K562 (cell line): ENCODE measurements around the gene NIPSNAP2. TPM values are rescaled to one million over a fixed set of nuclear protein-coding genes. Genes with fewer than 3 reads are reported as not detected.
A peak's percentile ranks its signal among the peaks of the same experiment; 100 is the strongest.

Experiments used
- ATAC-seq: fragments of 200-7000 bp; cut with Tn5 transposase; 3 replicates; pipeline ENCODE4 v1.9.1; 2020; ENCODE audit warnings: moderate library complexity
- BruUV-seq: library from RNA; stranded (reverse); fragments of 400-500 nt; replicated peaks from 2 replicates; lab custom pipeline; 2021; lab: Mats Ljungman, UMichigan
- CTCF ChIA-PET: fragments of 300-600 bp; formaldehyde crosslinking; extraction: SDS; loops from one replicate; lab custom pipeline; 2021; ENCODE audit warnings: low intra/inter-chr PET ratio; lab: Yijun Ruan, JAX
- POLR2A ChIA-PET: fragments of 300-600, 350-650 bp; sonication (Branson Sonifier 250); formaldehyde crosslinking; extraction: SDS; loops from one replicate; lab custom pipeline; 2021; ENCODE audit warnings: antibody characterized with exemption, inconsistent platforms; lab: Yijun Ruan, JAX
- DNase-seq, 4 experiments: peaks; one replicate each; pipeline versions ENCODE4 v3.0.0 to v3.0.0-alpha.2; 2011 to 2018; ENCODE audit warnings: low spot score in 3 of 4, mixed read lengths in 3 of 4; ENCODE audit errors: extremely low read depth in 1 of 4
- FAIRE-seq: peaks from 2 replicates; lab custom pipeline; 2011; peaks lifted over from hg19 to GRCh38; lab: Jason Lieb, UNC
- H2AFZ ChIP-seq: 2 replicates; pipeline ENCODE4 v1.6.0; 2011; ENCODE audit warnings: low read depth, low read length, control low read depth, inconsistent platforms
- H3K27ac ChIP-seq: fragments of 200-600 bp; 3 replicates; pipeline ENCODE4 v1.8.0; 2011; ENCODE audit warnings: low read depth, mild to moderate bottlenecking, control low read depth, inconsistent platforms, low read length, moderate library complexity, mixed read lengths; ENCODE audit errors: extremely low read depth
- H3K27me3 ChIP-seq, 2 experiments: fragments of 300-600 bp in 1 of 2; 2 replicates in 1 of 2; 3 replicates in 1 of 2; pipeline versions ENCODE4 v1.6.0 to v1.8.0; 2011; ENCODE audit warnings: inconsistent platforms in 2 of 2, low read length in 2 of 2, mild to moderate bottlenecking in 1 of 2, mixed read lengths in 1 of 2, moderate library complexity in 1 of 2; ENCODE audit not compliant: control insufficient read depth in 2 of 2, insufficient read depth in 2 of 2
- H3K36me3 ChIP-seq: fragments of 300-600 bp; 3 replicates; pipeline ENCODE4 v1.8.0; 2011; ENCODE audit warnings: mild to moderate bottlenecking, low read length, inconsistent platforms; ENCODE audit not compliant: control insufficient read depth, insufficient read depth
- H3K4me1 ChIP-seq, 2 experiments: fragments of 200-600 bp in 1 of 2; replicated peaks in 1 of 2; 2 replicates in 1 of 2; 3 replicates in 1 of 2; pipeline versions ENCODE4 v1.5.1 to v1.8.0; 2011; ENCODE audit warnings: inconsistent platforms in 2 of 2, low read length in 2 of 2, mild to moderate bottlenecking in 1 of 2, mixed read lengths in 1 of 2, moderate library complexity in 1 of 2; ENCODE audit not compliant: control insufficient read depth in 2 of 2, insufficient read depth in 2 of 2
- H3K4me2 ChIP-seq: 2 replicates; pipeline ENCODE4 v1.6.1; 2011; ENCODE audit warnings: low read length, control low read depth, inconsistent platforms, mixed read lengths; ENCODE audit not compliant: insufficient read depth
- H3K4me3 ChIP-seq: fragments of 200-600 bp; sonication (generic), shearing (Covaris generic); 2 replicates; pipeline ENCODE4 v1.5.1; 2016; ENCODE audit warnings: control low read depth, inconsistent platforms
- H3K79me2 ChIP-seq: fragments of 200-600 bp; 3 replicates; pipeline ENCODE4 v1.8.0; 2011; ENCODE audit warnings: low read length, inconsistent platforms; ENCODE audit not compliant: control insufficient read depth, insufficient read depth
- H3K9ac ChIP-seq, 2 experiments: 2 replicates each; pipeline versions ENCODE4 v1.6.0 to v1.6.1; 2011; ENCODE audit warnings: low read depth in 2 of 2, low read length in 2 of 2, control low read depth in 1 of 2, inconsistent platforms in 1 of 2, mild to moderate bottlenecking in 1 of 2, mixed read lengths in 1 of 2; ENCODE audit not compliant: insufficient read depth in 1 of 2
- H3K9me1 ChIP-seq: one replicate; pipeline ENCODE4 v1.6.0; 2011; ENCODE audit warnings: inconsistent platforms, mild to moderate bottlenecking, low read length, moderate library complexity; ENCODE audit not compliant: control insufficient read depth, insufficient read depth
- H3K9me3 ChIP-seq: replicated peaks from 2 replicates; pipeline ENCODE4 v1.5.1; 2011; ENCODE audit warnings: low read depth, low read length, inconsistent platforms; ENCODE audit not compliant: control insufficient read depth, insufficient read depth
- H4K20me1 ChIP-seq: replicated peaks from 2 replicates; pipeline ENCODE4 v1.6.1; 2011; ENCODE audit warnings: low read length, inconsistent platforms, mixed read lengths; ENCODE audit not compliant: control insufficient read depth, insufficient read depth
- CBFA2T3 ChIP-seq: fragments of 450-650 bp; IDR thresholded peaks from 2 replicates; pipeline ENCODE4 v1.6.1; 2017
- EP300 ChIP-seq: IDR thresholded peaks from 2 replicates; pipeline ENCODE4 v1.6.1; 2012; ENCODE audit warnings: low read length, improper control_type of control experiment
- HLTF ChIP-seq: fragments of 450-650 bp; IDR thresholded peaks from 2 replicates; pipeline ENCODE4 v1.6.1; 2016
- MCM5 ChIP-seq: fragments of 450-650 bp; IDR thresholded peaks from 2 replicates; pipeline ENCODE4 v1.6.1; 2016; ENCODE audit warnings: low read depth
- NCOA1 ChIP-seq: fragments of 450-650 bp; IDR thresholded peaks from 2 replicates; pipeline ENCODE4 v1.6.1; 2016; ENCODE audit warnings: low read depth
- NKRF ChIP-seq: fragments of 450-650 bp; IDR thresholded peaks from 2 replicates; pipeline ENCODE4 v1.6.1; 2016; ENCODE audit warnings: borderline replicate concordance
- RBBP5 ChIP-seq: fragments of 200-600 bp; sonication (generic); IDR thresholded peaks from 2 replicates; pipeline ENCODE4 v1.6.1; 2012; ENCODE audit warnings: borderline replicate concordance, mild to moderate bottlenecking, low read length, control low read depth, inconsistent platforms; ENCODE audit not compliant: insufficient read depth, poor library complexity, severe bottlenecking
- RBM14 ChIP-seq: fragments of 200-400 bp; formaldehyde crosslinking; IDR thresholded peaks from 2 replicates; pipeline ENCODE4 v1.6.1; 2018; ENCODE audit warnings: low read depth, mild to moderate bottlenecking, low read length, moderate library complexity, borderline replicate concordance; ENCODE audit not compliant: insufficient read depth
- TBP ChIP-seq: optimal IDR thresholded peaks from 2 replicates; pipeline ENCODE3; 2011; ENCODE audit warnings: low read depth, low read length, improper control_type of control experiment
- TCFL5 ChIP-seq: fragments of 250-450 bp; sonication (Bioruptor Pico); conservative IDR thresholded peaks from 2 replicates; pipeline ENCODE4 v1.6.1; 2021; ENCODE audit warnings: mild to moderate bottlenecking, moderate library complexity, matching md5 sums
- USF2 ChIP-seq: sonication (generic); formaldehyde crosslinking; IDR thresholded peaks from 2 replicates; pipeline ENCODE4 v1.5.0; 2020; ENCODE audit warnings: missing genetic modification reagents
- ZBTB33 ChIP-seq: sonication (generic); formaldehyde crosslinking; IDR thresholded peaks from 2 replicates; pipeline ENCODE4 v1.8.1; 2023; ENCODE audit warnings: mild to moderate bottlenecking, missing genetic modification reagents
- ZNF551 ChIP-seq: fragments of 250-450 bp; sonication (Bioruptor Pico); IDR thresholded peaks from 2 replicates; pipeline ENCODE4 v1.5.0; 2021; ENCODE audit warnings: mild to moderate bottlenecking, moderate library complexity
- WGBS: fragments of 100-300 bp; shearing (Covaris generic); methylation state at CpG from one replicate; pipeline ENCODE4 v1.1.6; 2016; ENCODE audit warnings: low coverage, mixed read lengths; ENCODE audit not compliant: insufficient coverage; ENCODE audit errors: missing lambda C conversion rate; 5-methylcytosine and 5-hydroxymethylcytosine counted together
- in situ Hi-C: fragments of 300-500 bp; cut with MboI; formaldehyde crosslinking; loops from 4 replicates; pipeline ENCODE4 v1.15.0; 2018; ENCODE audit warnings: inconsistent platforms, mixed read lengths
- intact Hi-C: fragments of 100-400 bp; cut with micrococcal nuclease; formaldehyde crosslinking; loops from 2 replicates; pipeline ENCODE4 v1.14.2; 2022
- polyA plus RNA-seq, 8 experiments: library from polyadenylated mRNA; depleted of rRNA in 4 of 8; stranded (reverse) in 5 of 8; unstranded in 3 of 8; fragments of >200 nt; fragmentation: Nextera tagmentation in 2 of 8; fragmentation: Illumina TruSeq in 1 of 8; extraction: Ambion mirVana in 2 of 8; extraction: Trizol in 1 of 8; gene quantifications; 2 replicates each; pipeline versions ENCODE4 v1.2.1 to v1.2.3, GENCODE V29; 2011 to 2014; ENCODE audit warnings: inconsistent platforms in 1 of 8, missing spikeins in 1 of 8
- total RNA-seq, 7 experiments: library from RNA; depleted of rRNA in 6 of 7; stranded (reverse); fragments of >200 nt in 6 of 7; fragmentation: Illumina TruSeq in 2 of 7; extraction: Trizol in 2 of 7; gene quantifications; 2 replicates each; pipeline versions ENCODE4 v1.2.1 to v1.2.3, GENCODE V29; 2011 to 2021; ENCODE audit warnings: low replicate concordance in 1 of 7
- TF ChIP-seq, protein P1 (sequence below): fragments of 250-450 bp; sonication (Bioruptor Pico); IDR thresholded peaks from 2 replicates; pipeline ENCODE4 v1.4.0; 2020

The NIPSNAP2 gene
- total and polyA plus RNA-seq, 9 of the 15 experiments (the other 6 are each of a cell fraction or from before 2014, with no cell fraction given), result 24.9 to 107 (median 53.0) TPM

DNA sequence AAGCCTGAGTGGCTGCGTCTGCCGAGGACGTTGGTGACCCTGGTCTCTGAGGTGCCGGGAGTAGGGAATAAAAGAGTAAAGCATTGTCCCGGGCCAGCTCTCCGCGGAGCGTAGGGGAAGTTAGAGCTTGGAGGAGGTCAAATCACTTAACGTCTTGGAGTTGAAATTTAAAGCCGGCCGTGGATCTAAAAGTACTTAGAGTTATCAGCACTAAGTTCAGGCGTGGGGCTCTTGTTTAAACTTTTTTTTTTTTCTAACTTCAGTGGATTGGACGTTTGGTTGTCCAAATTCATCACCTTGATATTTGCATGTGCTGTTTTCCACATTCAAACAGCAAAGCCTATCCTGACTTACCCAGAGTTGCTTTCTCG, 700 bp downstream of the NIPSNAP2 start (continued):
- TF ChIP-seq ZBTB33 (CRISPR knock-in tag) (0 out of 2 replicates have a peak, but pooled peaks have one; percentile 30), EP300 (0 out of 2 replicates have a peak, but pooled peaks have one; percentile 10), RBBP5 (no peak)

GRCh38 chr7:55965805-55966421, 1.5 kb downstream of the NIPSNAP2 start:
- in situ Hi-C loops, result no loop called here
- TF ChIP-seq RBM14 (no peak), TBP (no peak), NCOA1 (no peak), NKRF (no peak), MCM5 (no peak), HLTF (no peak), USF2 (CRISPR knock-in tag) (no peak), TCFL5 (CRISPR knock-in tag) (no peak), ZNF551 (CRISPR knock-in tag) (no peak), CBFA2T3 (no peak)
- TF ChIP-seq, protein P1, sequence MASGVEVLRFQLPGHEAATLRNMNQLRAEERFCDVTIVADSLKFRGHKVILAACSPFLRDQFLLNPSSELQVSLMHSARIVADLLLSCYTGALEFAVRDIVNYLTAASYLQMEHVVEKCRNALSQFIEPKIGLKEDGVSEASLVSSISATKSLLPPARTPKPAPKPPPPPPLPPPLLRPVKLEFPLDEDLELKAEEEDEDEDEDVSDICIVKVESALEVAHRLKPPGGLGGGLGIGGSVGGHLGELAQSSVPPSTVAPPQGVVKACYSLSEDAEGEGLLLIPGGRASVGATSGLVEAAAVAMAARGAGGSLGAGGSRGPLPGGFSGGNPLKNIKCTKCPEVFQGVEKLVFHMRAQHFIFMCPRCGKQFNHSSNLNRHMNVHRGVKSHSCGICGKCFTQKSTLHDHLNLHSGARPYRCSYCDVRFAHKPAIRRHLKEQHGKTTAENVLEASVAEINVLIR (CRISPR knock-in tag), result no peak

More at GRCh38 chr7:55965805-55966421, 1.5 kb downstream of the NIPSNAP2 start:
- 60% methylated on average over 13 of the region's 13 CpGs for WGBS
- ChIA-PET CTCF (no interaction called here), POLR2A (no interaction called here)
- no peak overlapping the region for H2AFZ ChIP-seq
- no peaks in the 10 kb centered on the region for H4K20me1 ChIP-seq
- peak overlapping the region; percentile 87 for H3K4me2 ChIP-seq
- BruUV-seq, result TSS peak; percentile 48
- FAIRE-seq (no peak), DNase-seq (no peak), ATAC-seq (no peak)
- H3K4me3 ChIP-seq, result peak overlapping the region; percentile 91
- peaks cover 16% of the 10 kb centered on the region for H3K36me3 ChIP-seq
- no peak overlapping the region for H3K27ac ChIP-seq
- H3K79me2 ChIP-seq, result peaks cover 36% of the 10 kb centered on the region
- intact Hi-C loops, result loop anchor here (5.0 to 10.0 kb wide), 3 partner anchors 221 to 391 kb away; partner anchors contain the start of gene VOPP1
- H3K27me3 ChIP-seq, result no peaks in the 10 kb centered on the region
- H3K9me3 ChIP-seq, result no peaks in the 10 kb centered on the region
- peaks cover 12 to 13% of the 10 kb centered on the region in 2 experiments; a peak in 4 of 5 replicates for H3K4me1 ChIP-seq
- H3K9ac ChIP-seq, result peak overlapping the region; percentile 59 to 82; a peak in 2 of 4 replicates
- H3K9me1 ChIP-seq, result no peaks in the 10 kb centered on the region
